Measurements from ENCODE around the gene TRNP1.
"Not testable (repeated sequence)": the region's sequence is repeated elsewhere in the genome, so short reads cannot be mapped to it uniquely, and the experiment has no call there.

The TRNP1 gene

GRCh38 chr1:26993237-26994019 lies at the start of gene TRNP1:
Gene TRNP1 (plus strand): TSS chr1:26993692. CDS start chr1:26993787, 95 bp downstream.
- TF ChIP-seq CTCF (conservative IDR thresholded peaks at IDR 0.05; ENCODE audit: low read length): no peak
- H3K4me3 ChIP-seq (ENCODE audit: low read length): peak within 1 kb of the TSS; percentile 81
- peak; percentile 69 for DNase-seq (ENCODE audit: low read depth)

GRCh38 chr1:26945138-26945537 lies 48.4 kb upstream of the TRNP1 start:
- H3K4me3 ChIP-seq (ENCODE audit: low read length): no peak overlapping the region
- DNase-seq (ENCODE audit: low read depth): no peak
- TF ChIP-seq CTCF (conservative IDR thresholded peaks at IDR 0.05; ENCODE audit: low read length): no peak

- no peak for TF ChIP-seq CTCF (conservative IDR thresholded peaks at IDR 0.05; ENCODE audit: low read length)
- DNase-seq (ENCODE audit: low read depth): no peak
- no peak overlapping the region for H3K4me3 ChIP-seq (ENCODE audit: low read length)
Measured at GRCh38 chr1:26945728-26946127, 47.8 kb upstream of the TRNP1 start.

- H3K4me3 ChIP-seq (ENCODE audit: low read length): no peak overlapping the region
- DNase-seq (ENCODE audit: low read depth): no peak
- TF ChIP-seq CTCF (conservative IDR thresholded peaks at IDR 0.05; ENCODE audit: low read length): no peak
Measured at GRCh38 chr1:26946270-26946669, 47.2 kb upstream of the TRNP1 start.

- H3K4me3 ChIP-seq (ENCODE audit: low read length); DNase-seq (ENCODE audit: low read depth): not testable (repeated sequence)
Measured at GRCh38 chr1:26948725-26949057, 44.8 kb upstream of the TRNP1 start.

GRCh38 chr1:26949266-26949925 lies 44.1 kb upstream of the TRNP1 start:
- DNase-seq (ENCODE audit: low read depth): no peak
- H3K4me3 ChIP-seq (ENCODE audit: low read length): no peak overlapping the region

GRCh38 chr1:26949926-26950319 lies 43.6 kb upstream of the TRNP1 start:
- H3K4me3 ChIP-seq (ENCODE audit: low read length): no peak overlapping the region
- no peak for DNase-seq (ENCODE audit: low read depth)
- TF ChIP-seq CTCF (conservative IDR thresholded peaks at IDR 0.05; ENCODE audit: low read length): no peak

More at GRCh38 chr1:26949266-26949925, 44.1 kb upstream of the TRNP1 start:
- no peak for TF ChIP-seq CTCF (conservative IDR thresholded peaks at IDR 0.05; ENCODE audit: low read length)

All from AG10803 (cell line).